Measurements from ENCODE around the gene EBI3. TPM values are rescaled to one million over a fixed set of nuclear protein-coding genes. Genes with fewer than 3 reads are reported as not detected.

The EBI3 gene
- total RNA-seq, 2 donors from 2014 or later = 21.8 to 29.9 TPM

DNA sequence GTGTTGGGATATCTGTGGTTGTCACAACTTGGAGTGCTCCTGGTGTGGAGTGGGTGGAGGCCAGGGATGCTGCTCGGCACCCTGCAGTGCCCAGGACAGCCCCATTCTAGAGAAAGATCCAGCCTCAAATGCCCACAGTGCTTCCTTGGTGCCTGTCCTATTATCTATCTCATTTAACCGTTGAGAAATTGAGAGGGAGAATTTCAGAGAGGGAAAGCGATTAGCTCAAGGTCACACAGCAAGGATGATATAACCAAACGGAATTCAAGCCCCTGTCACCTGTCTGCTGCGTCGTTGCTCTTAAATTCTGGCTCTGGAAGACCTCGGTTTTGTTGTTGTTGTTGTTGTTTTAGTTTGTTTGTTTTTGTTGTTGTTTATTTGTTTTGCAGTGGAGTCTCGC lies 33.3 kb upstream of the EBI3 start:
- ATAC-seq (replicated peaks in 1 of 2) = no peak
- H3K4me1 Mint-ChIP-seq (ENCODE audit: low read depth) = peaks cover 5% of the 10 kb centered on the region
- H3K9me3 Mint-ChIP-seq = peaks cover 8% of the 10 kb centered on the region in 2 donors
- no peak overlapping the region for H3K4me3 Mint-ChIP-seq
- DNase-seq = no peak
- no peak overlapping the region for H3K27ac Mint-ChIP-seq
- peaks cover 35% of the 10 kb centered on the region for H3K27me3 Mint-ChIP-seq (ENCODE audit: low read depth)
- peaks cover 8% of the 10 kb centered on the region in 2 donors for H3K36me3 Mint-ChIP-seq (ENCODE audit: insufficient read depth in 2 of 2)

DNA sequence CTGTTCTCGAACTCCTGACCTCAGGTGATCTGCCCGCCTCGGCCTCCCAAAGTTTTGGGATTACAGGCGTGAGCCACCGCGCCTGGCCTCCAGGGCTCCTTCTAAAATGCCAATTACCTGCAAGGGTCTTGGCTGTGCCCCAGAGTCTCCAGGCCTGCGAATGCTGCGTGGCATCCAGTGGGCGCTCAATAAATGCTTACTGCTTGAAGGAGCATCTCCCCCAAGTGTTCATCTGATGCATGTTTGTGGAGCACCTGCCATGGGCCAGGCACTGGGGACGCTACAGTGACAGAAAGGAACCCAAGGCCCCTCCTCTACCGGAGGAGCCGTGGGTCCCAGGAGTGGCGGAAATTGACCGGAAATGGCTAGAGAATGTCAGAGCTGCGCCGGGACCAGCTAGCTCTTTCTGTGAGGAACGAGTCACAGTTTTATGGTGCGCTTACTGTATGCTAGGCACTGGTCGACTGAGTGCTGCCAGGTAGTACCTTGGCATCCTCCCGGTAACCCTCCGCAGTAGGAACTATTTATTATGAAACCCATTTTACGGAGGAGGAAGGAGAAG lies 32.7 kb upstream of the EBI3 start:
- peaks cover 39% of the 10 kb centered on the region for H3K27me3 Mint-ChIP-seq (ENCODE audit: low read depth)

DNA sequence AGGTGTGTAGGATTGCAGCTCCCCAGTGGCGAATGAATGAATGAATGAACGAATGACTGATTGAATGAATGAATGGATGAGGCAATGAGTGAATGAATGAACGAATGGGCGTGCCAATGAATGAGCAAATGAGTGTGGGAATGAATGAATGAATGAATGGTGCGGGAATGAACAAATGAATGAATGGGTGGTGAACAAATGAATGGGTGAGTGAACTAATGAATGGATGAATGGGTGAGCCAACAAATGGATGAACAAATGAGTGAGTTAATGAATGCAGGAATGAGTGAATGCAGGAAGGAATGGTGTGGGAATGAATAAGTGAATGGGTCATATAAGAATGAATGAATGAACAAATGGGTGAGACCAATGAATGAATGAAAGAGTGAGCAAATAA lies 32.1 kb upstream of the EBI3 start:
- Mint-ChIP-seq H3K27me3 (ENCODE audit: low read depth) (peaks cover 39% of the 10 kb centered on the region), H3K9me3 (peaks cover 8% of the 10 kb centered on the region in 2 donors), H3K4me3 (peak overlapping the region; percentile 12 to 15), H3K27ac (no peak overlapping the region), H3K36me3 (ENCODE audit: insufficient read depth in 2 of 2) (peaks cover 8% of the 10 kb centered on the region in 2 donors), H3K4me1 (ENCODE audit: low read depth) (peaks cover 5% of the 10 kb centered on the region)
- ATAC-seq (replicated peaks in 1 of 2) = no peak
- no peak for DNase-seq

More for the DNA sequence above, 32.7 kb upstream of the EBI3 start:
- H3K4me1 Mint-ChIP-seq (ENCODE audit: low read depth) = peaks cover 5% of the 10 kb centered on the region
- DNase-seq = no peak
- H3K4me3 Mint-ChIP-seq = no peak overlapping the region
- H3K9me3 Mint-ChIP-seq = peaks cover 8% of the 10 kb centered on the region in 2 donors
- H3K36me3 Mint-ChIP-seq (ENCODE audit: insufficient read depth in 2 of 2) = peaks cover 8% of the 10 kb centered on the region in 2 donors
- no peak for ATAC-seq (replicated peaks in 1 of 2)
- H3K27ac Mint-ChIP-seq = no peak overlapping the region

DNA sequence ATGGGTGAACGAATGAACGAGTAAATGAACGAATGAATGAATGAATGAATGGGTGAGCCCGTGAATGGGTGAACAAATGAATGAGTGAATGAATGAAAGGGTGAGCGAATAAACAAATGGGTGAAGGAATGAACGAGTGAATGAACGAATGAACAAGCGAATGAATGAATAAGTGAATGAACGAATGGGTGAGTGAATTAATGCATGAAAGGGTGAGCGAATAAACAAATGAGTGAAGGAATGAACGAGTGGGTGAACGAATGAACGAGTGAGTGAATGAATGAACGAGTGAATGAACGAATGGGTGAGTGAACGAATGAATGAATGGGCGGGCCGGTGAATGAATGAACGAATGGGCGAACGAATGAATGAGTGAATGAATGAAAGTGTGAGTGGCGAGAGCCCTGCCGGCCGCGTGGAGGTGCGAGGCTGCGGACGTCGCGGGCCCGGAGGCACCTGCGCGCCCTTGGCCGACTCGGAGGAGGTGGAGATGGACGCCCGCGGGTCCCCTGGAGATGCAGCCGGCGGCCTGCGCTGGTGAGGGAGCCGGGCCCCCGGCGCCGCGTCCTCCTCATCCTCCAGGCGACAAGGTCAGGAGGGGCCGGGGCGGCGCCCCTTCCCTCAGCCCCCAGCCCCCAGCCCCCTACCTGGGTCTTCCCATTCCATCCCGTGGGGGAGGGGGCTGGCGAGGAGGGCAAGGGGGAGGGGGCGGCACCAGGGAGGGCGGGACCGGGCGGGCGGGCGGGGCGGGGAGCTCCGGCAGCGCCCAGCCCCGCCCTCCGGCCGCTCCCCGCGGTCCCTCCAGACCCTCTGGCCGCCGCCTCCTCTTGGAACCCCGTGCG lies 31.5 kb upstream of the EBI3 start:
- DNase-seq = peak; percentile 12 to 16
- Mint-ChIP-seq H3K4me1 (ENCODE audit: low read depth) (peaks cover 5% of the 10 kb centered on the region), H3K27ac (no peak overlapping the region), H3K9me3 (peaks cover 8% of the 10 kb centered on the region in 2 donors), H3K27me3 (ENCODE audit: low read depth) (peaks cover 39% of the 10 kb centered on the region), H3K36me3 (ENCODE audit: insufficient read depth in 2 of 2) (peaks cover 8% of the 10 kb centered on the region in 2 donors), H3K4me3 (peak overlapping the region; percentile 12 to 15)
- no peak for ATAC-seq (replicated peaks in 1 of 2)

DNA sequence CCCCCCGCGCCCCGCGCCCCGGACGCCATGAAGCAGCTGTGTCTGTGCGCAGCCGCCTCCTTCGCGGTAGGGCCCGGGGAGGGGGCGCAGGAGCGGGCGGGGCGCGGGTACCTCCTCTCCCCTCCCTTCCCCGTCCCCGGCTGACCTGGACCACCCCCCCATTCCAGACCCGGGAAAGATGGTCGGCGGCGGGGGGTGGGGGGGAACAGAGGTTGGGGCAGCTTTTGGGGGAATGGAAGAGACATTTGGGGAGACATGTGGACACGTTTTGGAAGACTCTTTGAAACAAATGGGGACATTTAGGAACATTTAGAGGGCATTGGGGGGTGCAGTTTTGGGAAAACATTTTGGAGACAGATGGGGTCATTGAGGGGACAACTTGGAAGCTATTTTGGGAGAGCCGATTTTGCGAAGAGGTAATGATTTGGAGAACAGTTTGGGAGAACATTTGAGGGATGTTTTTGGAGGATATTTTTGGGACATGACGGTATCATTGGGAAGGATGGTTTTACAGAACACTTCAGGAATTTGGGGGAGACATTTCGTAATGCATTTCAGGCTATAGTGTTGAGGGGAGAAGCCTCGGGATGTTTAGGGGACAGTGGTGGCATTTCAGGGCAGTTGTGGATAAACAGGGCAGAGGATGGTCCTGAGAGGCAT lies 30.7 kb upstream of the EBI3 start:
- H3K4me3 Mint-ChIP-seq = no peak overlapping the region
- peaks cover 39% of the 10 kb centered on the region for H3K27me3 Mint-ChIP-seq (ENCODE audit: low read depth)
- ATAC-seq (replicated peaks in 1 of 2) (no peak), DNase-seq (no peak)
- H3K36me3 Mint-ChIP-seq (ENCODE audit: insufficient read depth in 2 of 2) = peaks cover 8% of the 10 kb centered on the region in 2 donors
- no peak overlapping the region for H3K27ac Mint-ChIP-seq
- peaks cover 5% of the 10 kb centered on the region for H3K4me1 Mint-ChIP-seq (ENCODE audit: low read depth)
- H3K9me3 Mint-ChIP-seq = peaks cover 8% of the 10 kb centered on the region in 2 donors

DNA sequence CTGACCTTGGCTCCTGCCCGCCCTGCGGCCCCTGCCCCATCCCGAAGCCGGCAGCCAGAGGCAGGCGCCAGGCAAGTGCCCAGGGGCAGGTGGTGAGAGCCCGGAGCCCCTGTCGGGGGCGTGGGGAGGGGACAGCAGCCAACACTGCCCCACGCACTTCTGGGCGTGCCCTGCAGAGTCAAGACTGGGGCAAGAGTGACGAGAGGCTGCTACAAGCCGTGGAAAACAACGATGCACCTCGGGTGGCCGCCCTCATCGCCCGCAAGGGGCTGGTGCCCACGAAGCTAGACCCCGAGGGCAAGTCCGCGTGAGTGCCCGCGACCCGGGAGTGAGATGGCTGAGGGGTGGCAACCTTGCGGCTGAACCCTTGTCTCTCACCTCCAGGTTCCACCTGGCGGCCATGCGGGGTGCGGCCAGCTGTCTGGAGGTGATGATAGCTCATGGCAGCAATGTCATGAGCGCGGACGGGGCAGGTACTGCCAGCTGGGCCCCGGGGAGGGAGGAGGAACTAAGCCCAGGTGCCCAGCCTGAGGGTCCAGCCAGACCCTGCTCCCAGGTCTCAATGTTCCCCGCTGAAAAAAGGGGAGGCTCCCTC lies 29.5 kb upstream of the EBI3 start:
- Mint-ChIP-seq H3K4me1 (ENCODE audit: low read depth) (peaks cover 12% of the 10 kb centered on the region), H3K27me3 (ENCODE audit: low read depth) (peaks cover 32% of the 10 kb centered on the region), H3K4me3 (no peak overlapping the region), H3K27ac (no peak overlapping the region), H3K36me3 (ENCODE audit: insufficient read depth in 2 of 2) (peaks cover 8% of the 10 kb centered on the region in 2 donors), H3K9me3 (peaks cover 8% of the 10 kb centered on the region in 2 donors)
- no peak for DNase-seq
- no peak for ATAC-seq (replicated peaks in 1 of 2)

DNA sequence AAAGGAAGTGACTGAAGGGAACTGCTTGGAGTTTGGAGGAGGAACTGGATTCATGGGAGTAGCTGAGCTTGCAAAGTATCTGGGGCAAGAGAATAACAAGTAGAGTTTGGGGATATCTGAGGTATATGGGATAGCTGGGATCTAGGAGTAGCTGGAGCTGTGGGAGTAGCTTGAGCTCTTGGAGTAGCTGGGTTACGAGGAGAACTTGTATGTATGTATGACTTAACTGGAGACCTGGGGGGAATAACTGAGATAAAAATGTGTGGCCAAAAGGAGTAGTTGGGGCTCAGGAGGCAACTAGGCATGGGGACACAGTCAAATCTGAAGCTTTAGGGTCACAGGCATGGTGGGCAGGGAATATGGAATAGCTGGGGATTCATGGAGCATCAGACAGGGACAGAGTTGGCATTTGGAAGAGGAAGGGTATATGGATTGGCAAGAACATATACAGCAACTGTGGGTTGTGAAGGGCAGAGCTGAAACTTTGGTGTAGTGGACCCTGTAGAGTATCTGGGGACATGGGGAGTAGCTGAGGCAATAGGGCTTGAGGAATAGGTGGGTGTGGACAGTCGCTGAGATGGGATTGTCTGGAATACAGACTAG lies 28.3 kb upstream of the EBI3 start:
- ATAC-seq (replicated peaks in 1 of 2) = no peak
- Mint-ChIP-seq H3K36me3 (ENCODE audit: insufficient read depth in 2 of 2) (peaks cover 8% of the 10 kb centered on the region in 2 donors), H3K27me3 (ENCODE audit: low read depth) (peaks cover 29% of the 10 kb centered on the region), H3K9me3 (peaks cover 8% of the 10 kb centered on the region in 2 donors), H3K27ac (no peak overlapping the region), H3K4me3 (no peak overlapping the region), H3K4me1 (ENCODE audit: low read depth) (peaks cover 13% of the 10 kb centered on the region)
- DNase-seq = no peak

DNA sequence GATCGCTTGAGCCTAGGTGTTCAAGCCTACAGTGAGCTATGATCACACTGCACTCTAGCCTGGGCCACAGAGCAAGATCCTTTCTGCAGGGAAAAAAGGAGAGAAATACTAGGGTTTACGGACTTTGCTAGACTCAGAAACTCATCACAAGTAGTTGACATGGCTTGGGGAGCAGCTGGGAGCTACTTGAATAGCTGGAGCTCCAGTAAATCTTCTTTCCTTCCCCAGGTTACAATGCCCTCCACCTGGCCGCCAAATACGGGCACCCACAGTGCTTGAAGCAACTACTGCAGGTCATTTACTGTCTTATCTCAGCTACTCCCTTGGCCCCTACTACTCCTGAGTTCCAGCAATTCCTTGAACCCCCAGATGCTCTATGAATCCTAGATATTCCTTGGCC lies 27.5 kb upstream of the EBI3 start:
- peaks cover 8% of the 10 kb centered on the region in 2 donors for H3K36me3 Mint-ChIP-seq (ENCODE audit: insufficient read depth in 2 of 2)
- H3K4me1 Mint-ChIP-seq (ENCODE audit: low read depth) = peaks cover 13% of the 10 kb centered on the region
- no peak overlapping the region for H3K4me3 Mint-ChIP-seq
- no peak for ATAC-seq (replicated peaks in 1 of 2)
- H3K27me3 Mint-ChIP-seq (ENCODE audit: low read depth) = peaks cover 28% of the 10 kb centered on the region
- no peak for DNase-seq
- no peak overlapping the region for H3K27ac Mint-ChIP-seq
- H3K9me3 Mint-ChIP-seq = peaks cover 8% of the 10 kb centered on the region in 2 donors

DNA sequence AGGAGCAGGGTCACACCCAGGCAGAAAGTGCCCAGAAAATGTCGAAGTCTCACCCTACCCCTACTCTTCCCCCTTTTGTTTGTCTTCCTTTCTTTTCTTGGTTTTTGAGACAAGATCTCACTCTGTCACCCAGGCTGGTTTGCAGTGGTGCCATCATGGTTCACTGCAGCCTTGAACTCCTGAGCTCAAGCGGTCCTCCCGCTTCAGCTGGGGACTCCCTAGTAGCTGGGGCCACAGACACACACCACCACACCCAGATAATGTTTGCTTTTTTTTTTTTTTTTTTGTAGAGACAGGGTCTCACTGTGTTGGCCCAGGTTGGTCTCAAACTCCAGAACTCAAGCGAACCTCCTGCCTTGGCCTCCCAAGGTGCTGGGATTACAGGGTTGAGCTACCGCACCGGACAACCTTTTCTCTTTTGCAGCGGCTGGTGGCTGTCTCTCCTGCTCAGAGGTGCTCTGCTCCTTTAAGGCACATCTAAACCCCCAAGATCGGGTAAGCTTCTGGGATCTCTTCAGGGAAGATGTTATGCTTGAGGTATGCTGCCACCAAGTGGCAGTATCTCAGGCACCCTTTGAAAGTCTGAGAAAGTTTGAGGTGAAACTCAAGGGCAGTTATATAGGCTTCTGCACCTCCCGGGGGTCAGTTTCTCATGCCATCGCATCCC lies 22.4 kb upstream of the EBI3 start:
- ATAC-seq (replicated peaks in 1 of 2) = no peak
- H3K36me3 Mint-ChIP-seq (ENCODE audit: insufficient read depth in 2 of 2) = no peaks in the 10 kb centered on the region
- H3K4me1 Mint-ChIP-seq (ENCODE audit: low read depth) = peaks cover 9% of the 10 kb centered on the region
- DNase-seq = no peak
- H3K4me3 Mint-ChIP-seq = no peak overlapping the region
- no peak overlapping the region for H3K27ac Mint-ChIP-seq
- no peaks in the 10 kb centered on the region for H3K27me3 Mint-ChIP-seq (ENCODE audit: low read depth)
- no peaks in the 10 kb centered on the region for H3K9me3 Mint-ChIP-seq

DNA sequence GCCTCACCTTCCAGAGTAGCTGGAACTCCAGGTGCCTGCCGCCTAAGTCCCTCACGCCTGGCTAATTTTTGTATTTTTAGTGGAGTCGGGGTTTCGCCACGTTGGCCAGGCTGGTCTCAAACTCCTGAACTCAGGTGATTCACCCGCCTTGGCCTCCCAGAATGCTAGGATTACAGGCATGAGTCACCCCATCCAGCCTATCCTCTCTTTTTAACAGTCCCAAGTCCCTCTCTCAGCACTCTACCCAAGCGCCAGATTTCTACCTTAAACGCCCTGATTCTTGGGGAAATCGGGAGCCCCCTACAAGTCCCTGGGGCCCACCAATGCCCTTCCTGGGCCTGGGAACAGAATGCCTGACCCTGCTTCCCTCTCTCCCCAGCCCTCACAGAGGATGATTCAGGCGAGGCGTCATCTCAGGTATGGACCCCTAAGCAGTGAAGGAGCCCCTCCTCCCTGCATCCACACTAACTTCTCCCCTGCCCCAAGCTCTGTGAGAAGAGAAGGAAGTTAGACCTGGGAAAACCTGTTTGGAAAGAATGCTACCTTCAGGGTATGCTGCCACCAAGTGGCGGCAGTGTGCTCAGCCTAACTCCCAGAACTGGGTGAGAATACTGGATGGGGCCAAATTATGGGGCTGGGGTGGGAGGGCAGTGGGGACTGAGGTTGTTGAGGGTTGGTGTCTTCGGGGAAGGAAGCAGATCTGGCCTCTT lies 20.8 kb upstream of the EBI3 start:
- no peak overlapping the region for H3K4me3 Mint-ChIP-seq
- H3K9me3 Mint-ChIP-seq = no peaks in the 10 kb centered on the region
- no peak for ATAC-seq (replicated peaks in 1 of 2)
- DNase-seq = no peak
- no peaks in the 10 kb centered on the region for H3K36me3 Mint-ChIP-seq (ENCODE audit: insufficient read depth in 2 of 2)
- no peaks in the 10 kb centered on the region for H3K27me3 Mint-ChIP-seq (ENCODE audit: low read depth)
- H3K27ac Mint-ChIP-seq = no peak overlapping the region
- H3K4me1 Mint-ChIP-seq (ENCODE audit: low read depth) = peaks cover 9% of the 10 kb centered on the region

DNA sequence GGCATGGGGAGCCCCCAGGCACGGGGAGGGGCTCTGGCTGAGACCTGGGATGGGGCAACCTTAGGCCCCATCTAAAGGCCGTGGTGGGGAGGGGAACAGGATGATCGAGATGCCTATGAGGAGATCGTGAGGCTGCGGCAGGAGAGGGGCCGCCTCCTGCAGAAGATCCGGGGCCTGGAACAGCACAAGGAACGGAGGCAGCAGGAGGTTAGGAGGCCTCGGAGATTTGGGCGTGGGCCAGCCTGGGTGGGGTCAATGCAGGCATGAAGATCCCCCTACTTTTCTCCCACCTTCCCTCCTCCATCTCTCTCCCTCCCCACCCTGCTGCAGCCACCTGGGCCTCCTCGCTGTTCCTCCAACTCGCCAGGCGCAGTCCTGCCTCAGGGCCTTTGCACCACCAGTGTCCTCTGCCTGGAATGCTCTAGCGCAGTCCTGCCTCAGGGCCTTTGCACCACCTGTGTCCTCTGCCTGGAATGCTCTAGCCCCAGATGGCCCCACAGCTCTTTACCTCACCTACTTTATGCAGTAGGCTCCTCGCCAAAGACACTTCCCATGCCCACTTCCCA lies 19.1 kb upstream of the EBI3 start:
- no peak for DNase-seq
- Mint-ChIP-seq H3K4me3 (no peak overlapping the region), H3K27ac (no peak overlapping the region), H3K27me3 (ENCODE audit: low read depth) (no peaks in the 10 kb centered on the region), H3K36me3 (ENCODE audit: insufficient read depth in 2 of 2) (no peaks in the 10 kb centered on the region), H3K9me3 (no peaks in the 10 kb centered on the region), H3K4me1 (ENCODE audit: low read depth) (no peaks in the 10 kb centered on the region)
- ATAC-seq (replicated peaks in 1 of 2) = no peak

DNA sequence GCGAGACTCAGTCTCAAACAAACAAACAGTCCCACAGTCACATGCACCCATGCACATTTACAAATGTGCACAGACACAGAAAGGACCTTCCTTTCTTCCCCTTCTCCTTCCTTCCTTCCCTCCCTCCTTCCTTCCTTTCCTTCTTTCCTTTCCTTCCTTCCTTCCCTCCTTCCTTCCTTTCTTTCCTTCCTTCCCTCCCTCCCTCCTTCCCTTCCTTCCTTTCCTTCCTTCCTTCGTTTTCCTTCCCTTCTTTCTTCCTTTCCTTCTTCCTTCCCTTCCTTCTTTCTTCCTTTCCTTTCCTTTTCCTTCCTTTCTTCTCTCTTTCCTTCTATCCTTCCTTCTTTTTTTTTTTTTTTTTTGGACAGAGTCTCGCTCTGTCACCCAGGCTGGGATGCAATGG lies 16.2 kb upstream of the EBI3 start:
- H3K27me3 Mint-ChIP-seq (ENCODE audit: low read depth) = no peaks in the 10 kb centered on the region
- peak overlapping the region; percentile 40 for H3K27ac Mint-ChIP-seq
- H3K4me1 Mint-ChIP-seq (ENCODE audit: low read depth) = no peaks in the 10 kb centered on the region
- no peak overlapping the region for H3K4me3 Mint-ChIP-seq
- H3K9me3 Mint-ChIP-seq = no peaks in the 10 kb centered on the region
- no peak for DNase-seq
- no peak for ATAC-seq (replicated peaks in 1 of 2)
- H3K36me3 Mint-ChIP-seq (ENCODE audit: insufficient read depth in 2 of 2) = peaks cover 0 to 5% of the 10 kb centered on the region in 2 donors
